ENCODE data around the gene MYH14. TPM values are rescaled to one million over a fixed set of nuclear protein-coding genes. Genes with fewer than 3 reads are reported as not detected.

Gene MYH14
- total and polyA plus RNA-seq, 2 donors: 1.6 to 16.2 TPM

GRCh38 chr19:50187937-50188336 is 15.5 kb upstream of the MYH14 start:
- Histone ChIP-seq H3K27ac (ENCODE audit: low read depth in 1 of 2, low read length in 1 of 2) (no peak overlapping the region), H3K4me1 (ENCODE audit: control insufficient read depth in 2 of 2, insufficient read depth in 2 of 2, low read length in 2 of 2) (no peaks in the 10 kb centered on the region), H3K4me3 (ENCODE audit: low read length in 2 of 2) (no peak overlapping the region), H3K27me3 (ENCODE audit: control insufficient read depth in 2 of 2, insufficient read depth in 1 of 2, low read length in 1 of 2) (no peaks in the 10 kb centered on the region), H3K36me3 (ENCODE audit: control insufficient read depth in 2 of 2, insufficient read depth in 2 of 2, low read length in 1 of 2) (no peaks in the 10 kb centered on the region), H3K9me3 (ENCODE audit: control insufficient read depth in 2 of 2, insufficient read depth in 1 of 2, low read length in 1 of 2) (no peaks in the 10 kb centered on the region)
- no peak for DNase-seq (ENCODE audit: low read depth in 6 of 9, low spot score in 9 of 9)
- 90% methylated on average over 13 of the region's 13 CpGs for whole genome bisulfite sequencing

GRCh38 chr19:50189331-50189730 is 14.1 kb upstream of the MYH14 start:
- no peaks in the 10 kb centered on the region for H3K4me1 ChIP-seq (ENCODE audit: control insufficient read depth in 2 of 2, insufficient read depth in 2 of 2, low read length in 2 of 2)
- WGBS: 80% methylated on average over 8 of the region's 8 CpGs
- no peak for DNase-seq (ENCODE audit: low read depth in 6 of 9, low spot score in 9 of 9)
- no peaks in the 10 kb centered on the region for H3K9me3 ChIP-seq (ENCODE audit: control insufficient read depth in 2 of 2, insufficient read depth in 1 of 2, low read length in 1 of 2)
- H3K4me3 ChIP-seq (ENCODE audit: low read length in 2 of 2): no peak overlapping the region
- no peaks in the 10 kb centered on the region for H3K36me3 ChIP-seq (ENCODE audit: control insufficient read depth in 2 of 2, insufficient read depth in 2 of 2, low read length in 1 of 2)
- no peak overlapping the region for H3K27ac ChIP-seq (ENCODE audit: low read depth in 1 of 2, low read length in 1 of 2)
- H3K27me3 ChIP-seq (ENCODE audit: control insufficient read depth in 2 of 2, insufficient read depth in 1 of 2, low read length in 1 of 2): no peaks in the 10 kb centered on the region

DNA sequence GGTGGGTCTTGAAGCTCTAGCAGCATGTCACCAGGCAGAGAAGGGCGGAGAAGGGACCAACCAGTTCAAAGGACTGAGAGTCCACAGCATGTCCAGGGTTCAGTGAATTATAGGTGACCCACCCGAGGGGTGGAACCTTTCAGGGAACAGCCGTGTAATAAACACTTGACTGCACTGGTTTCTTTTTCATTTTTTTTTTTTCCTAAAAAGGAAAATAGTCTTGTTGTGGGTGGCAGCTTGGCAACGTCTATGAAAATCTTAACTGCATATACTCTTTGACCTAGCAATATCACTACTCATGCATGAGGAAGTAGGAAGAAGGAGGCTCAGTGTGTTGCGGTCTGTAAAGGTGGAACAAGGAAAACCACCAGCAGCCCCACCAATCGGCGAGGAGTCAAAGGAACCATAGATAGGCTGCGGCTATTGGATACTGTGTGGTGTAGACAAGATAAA is 13.0 kb upstream of the MYH14 start:
- Histone ChIP-seq H3K4me1 (ENCODE audit: control insufficient read depth in 2 of 2, insufficient read depth in 2 of 2, low read length in 2 of 2) (no peaks in the 10 kb centered on the region), H3K9me3 (ENCODE audit: control insufficient read depth in 2 of 2, insufficient read depth in 1 of 2, low read length in 1 of 2) (no peaks in the 10 kb centered on the region), H3K4me3 (ENCODE audit: low read length in 2 of 2) (no peak overlapping the region), H3K27me3 (ENCODE audit: control insufficient read depth in 2 of 2, insufficient read depth in 1 of 2, low read length in 1 of 2) (no peaks in the 10 kb centered on the region), H3K36me3 (ENCODE audit: control insufficient read depth in 2 of 2, insufficient read depth in 2 of 2, low read length in 1 of 2) (no peaks in the 10 kb centered on the region), H3K27ac (ENCODE audit: low read depth in 1 of 2, low read length in 1 of 2) (no peak overlapping the region)
- no peak for DNase-seq (ENCODE audit: low read depth in 6 of 9, low spot score in 9 of 9)
- 78% methylated on average over 8 of the region's 8 CpGs for WGBS

GRCh38 chr19:50191216-50191615 is 12.2 kb upstream of the MYH14 start:
- Histone ChIP-seq H3K36me3 (ENCODE audit: control insufficient read depth in 2 of 2, insufficient read depth in 2 of 2, low read length in 1 of 2) (no peaks in the 10 kb centered on the region), H3K27me3 (ENCODE audit: control insufficient read depth in 2 of 2, insufficient read depth in 1 of 2, low read length in 1 of 2) (no peaks in the 10 kb centered on the region), H3K9me3 (ENCODE audit: control insufficient read depth in 2 of 2, insufficient read depth in 1 of 2, low read length in 1 of 2) (no peaks in the 10 kb centered on the region), H3K4me3 (ENCODE audit: low read length in 2 of 2) (no peak overlapping the region), H3K27ac (ENCODE audit: low read depth in 1 of 2, low read length in 1 of 2) (no peak overlapping the region), H3K4me1 (ENCODE audit: control insufficient read depth in 2 of 2, insufficient read depth in 2 of 2, low read length in 2 of 2) (no peaks in the 10 kb centered on the region)
- DNase-seq (ENCODE audit: low read depth in 6 of 9, low spot score in 9 of 9): no peak
- 86% methylated on average over 4 of the region's 4 CpGs for WGBS

DNA sequence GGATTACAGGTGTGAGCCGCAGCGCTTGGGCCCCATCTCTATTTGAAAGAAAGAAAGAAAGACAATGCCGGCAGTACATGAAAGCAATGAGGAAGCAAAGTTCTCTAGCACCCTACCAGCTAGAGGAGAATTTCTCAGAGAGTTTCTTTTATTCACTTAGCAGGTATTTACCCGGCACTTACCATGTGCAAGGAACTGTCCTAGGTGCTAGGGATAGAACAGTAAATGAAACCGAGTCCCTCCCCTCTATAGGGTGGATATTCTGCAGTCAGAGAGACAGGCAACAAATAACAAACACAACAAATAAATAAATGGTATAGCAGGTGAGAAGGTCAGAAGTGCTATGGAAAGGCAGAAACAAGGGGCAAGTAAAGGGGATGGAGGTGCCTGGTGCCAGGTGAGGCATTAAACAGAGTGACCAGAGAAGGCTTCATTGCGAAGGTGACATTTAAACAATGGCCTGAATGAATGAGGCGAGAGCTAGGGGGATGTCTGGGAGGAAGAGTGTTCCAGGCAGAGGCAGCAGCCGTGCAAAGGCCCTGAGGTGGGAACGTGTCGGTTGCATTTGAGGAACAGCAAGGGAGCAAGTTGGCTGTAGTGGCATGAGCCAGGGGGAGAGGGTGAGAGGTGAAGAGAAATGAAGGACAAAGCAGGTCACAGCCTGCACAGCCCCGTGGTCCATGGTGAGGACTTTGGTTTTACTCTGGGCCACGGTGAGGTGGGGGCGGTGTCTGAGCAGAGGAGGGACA is 10.8 kb upstream of the MYH14 start:
- no peaks in the 10 kb centered on the region for H3K36me3 ChIP-seq (ENCODE audit: control insufficient read depth in 2 of 2, insufficient read depth in 2 of 2, low read length in 1 of 2)
- 72% methylated on average over 13 of the region's 13 CpGs for WGBS
- H3K4me3 ChIP-seq (ENCODE audit: low read length in 2 of 2): no peak overlapping the region
- H3K27me3 ChIP-seq (ENCODE audit: control insufficient read depth in 2 of 2, insufficient read depth in 1 of 2, low read length in 1 of 2): no peaks in the 10 kb centered on the region
- H3K9me3 ChIP-seq (ENCODE audit: control insufficient read depth in 2 of 2, insufficient read depth in 1 of 2, low read length in 1 of 2): no peaks in the 10 kb centered on the region
- H3K27ac ChIP-seq (ENCODE audit: low read depth in 1 of 2, low read length in 1 of 2): no peak overlapping the region
- no peaks in the 10 kb centered on the region for H3K4me1 ChIP-seq (ENCODE audit: control insufficient read depth in 2 of 2, insufficient read depth in 2 of 2, low read length in 2 of 2)
- DNase-seq (ENCODE audit: low read depth in 6 of 9, low spot score in 9 of 9): no peak

DNA sequence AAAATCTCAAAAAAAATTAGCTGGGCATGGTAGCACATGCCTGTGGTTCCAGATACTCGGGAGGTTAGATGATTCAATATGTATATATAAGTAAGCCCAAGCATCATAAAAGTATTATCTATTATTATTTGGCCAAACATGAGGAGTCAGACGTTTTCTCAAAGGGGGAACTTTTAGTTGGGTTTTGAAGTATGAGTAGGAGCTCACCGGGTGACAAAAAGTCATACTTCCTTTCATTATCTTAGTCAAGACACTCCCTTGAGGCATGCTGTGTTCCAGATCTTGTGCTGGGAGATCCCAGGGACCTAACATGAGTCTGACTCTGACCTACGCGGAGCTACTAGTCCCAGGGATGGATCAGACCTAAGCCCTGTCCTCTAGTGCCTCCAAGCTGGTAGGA is 8.2 kb upstream of the MYH14 start:
- no peaks in the 10 kb centered on the region for H3K4me1 ChIP-seq (ENCODE audit: control insufficient read depth in 2 of 2, insufficient read depth in 2 of 2, low read length in 2 of 2)
- 80% methylated on average over 5 of the region's 5 CpGs for WGBS
- no peaks in the 10 kb centered on the region for H3K9me3 ChIP-seq (ENCODE audit: control insufficient read depth in 2 of 2, insufficient read depth in 1 of 2, low read length in 1 of 2)
- no peak overlapping the region for H3K4me3 ChIP-seq (ENCODE audit: low read length in 2 of 2)
- H3K27ac ChIP-seq (ENCODE audit: low read depth in 1 of 2, low read length in 1 of 2): no peak overlapping the region
- no peaks in the 10 kb centered on the region for H3K27me3 ChIP-seq (ENCODE audit: control insufficient read depth in 2 of 2, insufficient read depth in 1 of 2, low read length in 1 of 2)
- DNase-seq (ENCODE audit: low read depth in 6 of 9, low spot score in 9 of 9): no peak
- no peaks in the 10 kb centered on the region for H3K36me3 ChIP-seq (ENCODE audit: control insufficient read depth in 2 of 2, insufficient read depth in 2 of 2, low read length in 1 of 2)

GRCh38 chr19:50196322-50196932 is 7.0 kb upstream of the MYH14 start:
- no peaks in the 10 kb centered on the region for H3K9me3 ChIP-seq (ENCODE audit: control insufficient read depth in 2 of 2, insufficient read depth in 1 of 2, low read length in 1 of 2)
- H3K27ac ChIP-seq (ENCODE audit: low read depth in 1 of 2, low read length in 1 of 2): no peak overlapping the region
- H3K36me3 ChIP-seq (ENCODE audit: control insufficient read depth in 2 of 2, insufficient read depth in 2 of 2, low read length in 1 of 2): no peaks in the 10 kb centered on the region
- H3K4me3 ChIP-seq (ENCODE audit: low read length in 2 of 2): no peak overlapping the region
- H3K27me3 ChIP-seq (ENCODE audit: control insufficient read depth in 2 of 2, insufficient read depth in 1 of 2, low read length in 1 of 2): no peaks in the 10 kb centered on the region
- DNase-seq (ENCODE audit: low read depth in 6 of 9, low spot score in 9 of 9): no peak
- H3K4me1 ChIP-seq (ENCODE audit: control insufficient read depth in 2 of 2, insufficient read depth in 2 of 2, low read length in 2 of 2): no peaks in the 10 kb centered on the region
- 88% methylated on average over 4 of the region's 4 CpGs for WGBS

- no peak overlapping the region for H3K4me3 ChIP-seq (ENCODE audit: low read length in 2 of 2)
- no peaks in the 10 kb centered on the region for H3K4me1 ChIP-seq (ENCODE audit: control insufficient read depth in 2 of 2, insufficient read depth in 2 of 2, low read length in 2 of 2)
- H3K27ac ChIP-seq (ENCODE audit: low read depth in 1 of 2, low read length in 1 of 2): no peak overlapping the region
- 81% methylated on average over 3 of the region's 3 CpGs for WGBS
- peaks cover 0 to 4% of the 10 kb centered on the region in 2 donors for H3K27me3 ChIP-seq (ENCODE audit: control insufficient read depth in 2 of 2, insufficient read depth in 1 of 2, low read length in 1 of 2)
- no peak for DNase-seq (ENCODE audit: low read depth in 6 of 9, low spot score in 9 of 9)
- H3K36me3 ChIP-seq (ENCODE audit: control insufficient read depth in 2 of 2, insufficient read depth in 2 of 2, low read length in 1 of 2): no peaks in the 10 kb centered on the region
- H3K9me3 ChIP-seq (ENCODE audit: control insufficient read depth in 2 of 2, insufficient read depth in 1 of 2, low read length in 1 of 2): no peaks in the 10 kb centered on the region
Measured at GRCh38 chr19:50197348-50197747, 6.1 kb upstream of the MYH14 start.

- H3K27ac ChIP-seq (ENCODE audit: low read depth in 1 of 2, low read length in 1 of 2): no peak overlapping the region
- no peaks in the 10 kb centered on the region for H3K4me1 ChIP-seq (ENCODE audit: control insufficient read depth in 2 of 2, insufficient read depth in 2 of 2, low read length in 2 of 2)
- WGBS: 41% methylated on average over 7 of the region's 7 CpGs
- peaks cover 12 to 17% of the 10 kb centered on the region in 2 donors for H3K27me3 ChIP-seq (ENCODE audit: control insufficient read depth in 2 of 2, insufficient read depth in 1 of 2, low read length in 1 of 2)
- no peaks in the 10 kb centered on the region for H3K36me3 ChIP-seq (ENCODE audit: control insufficient read depth in 2 of 2, insufficient read depth in 2 of 2, low read length in 1 of 2)
- no peak overlapping the region for H3K4me3 ChIP-seq (ENCODE audit: low read length in 2 of 2)
- peaks cover 3 to 4% of the 10 kb centered on the region in 2 donors for H3K9me3 ChIP-seq (ENCODE audit: control insufficient read depth in 2 of 2, insufficient read depth in 1 of 2, low read length in 1 of 2)
- no peak for DNase-seq (ENCODE audit: low read depth in 6 of 9, low spot score in 9 of 9)
Measured at GRCh38 chr19:50198431-50199258, 4.8 kb upstream of the MYH14 start.

Measured in thymus (tissue), 11 donors.